GM19397 (cell line): ENCODE results near the gene SLC25A11.
A peak's percentile ranks its signal among the peaks of the same experiment; 100 is the strongest.

Experiments used
- ATAC-seq: cut with Tn5 transposase; IDR thresholded peaks from one replicate; pipeline ENCODE4 v1.9.1; 2021; ENCODE audit warnings: mild to moderate bottlenecking, moderate library complexity; ENCODE audit not compliant: unreplicated experiment

Gene SLC25A11

GRCh38 chr17:4939796-4940554, at the start of gene SLC25A11, which contains the start of gene RNF167:
Gene SLC25A11 (minus strand): TSS chr17:4940046. CDS start chr17:4939910, 136 bp downstream.
Gene RNF167 (plus strand): TSS chr17:4940268. CDS start chr17:4940910, 642 bp downstream.
- ATAC-seq: peak; percentile 81

- no peak for ATAC-seq
Observed at GRCh38 chr17:4987767-4988567, 48.1 kb upstream of the SLC25A11 start.

- ATAC-seq: peak; percentile 65
Observed at GRCh38 chr17:4986951-4987766, 47.3 kb upstream of the SLC25A11 start, which contains the start of gene CAMTA2. Gene CAMTA2 (minus strand): TSS chr17:4987675. CDS start chr17:4986222, 1,453 bp downstream.

GRCh38 chr17:4986403-4986802, 46.6 kb upstream of the SLC25A11 start:
- no peak for ATAC-seq

- ATAC-seq: no peak
Observed at GRCh38 chr17:4982305-4982704, 42.5 kb upstream of the SLC25A11 start.

- no peak for ATAC-seq
Observed at GRCh38 chr17:4980644-4981216, 40.9 kb upstream of the SLC25A11 start.

GRCh38 chr17:4978726-4979125, 38.9 kb upstream of the SLC25A11 start:
- ATAC-seq: no peak

GRCh38 chr17:4974115-4974670, 34.3 kb upstream of the SLC25A11 start:
- no peak for ATAC-seq

- no peak for ATAC-seq
Observed at GRCh38 chr17:4973256-4974114, 33.6 kb upstream of the SLC25A11 start.

- no peak for ATAC-seq
Observed at GRCh38 chr17:4972752-4973151, 32.9 kb upstream of the SLC25A11 start.

- ATAC-seq: no peak
Observed at GRCh38 chr17:4972322-4972721, 32.5 kb upstream of the SLC25A11 start.

GRCh38 chr17:4971826-4972225, 32.0 kb upstream of the SLC25A11 start:
- no peak for ATAC-seq

GRCh38 chr17:4970273-4970672, 30.4 kb upstream of the SLC25A11 start:
- no peak for ATAC-seq

GRCh38 chr17:4969551-4970173, 29.8 kb upstream of the SLC25A11 start:
- ATAC-seq: no peak

GRCh38 chr17:4969047-4969550, 29.3 kb upstream of the SLC25A11 start:
- ATAC-seq: no peak

- ATAC-seq: no peak
Observed at GRCh38 chr17:4968486-4969046, 28.7 kb upstream of the SLC25A11 start.

GRCh38 chr17:4967539-4968485, 28.0 kb upstream of the SLC25A11 start, which contains the start of gene SPAG7:
Gene SPAG7 (minus strand): TSS chr17:4967817. CDS start chr17:4967804, 13 bp downstream.
- peak; percentile 63 for ATAC-seq
